ENCODE data around the gene CHRNA4.

The CHRNA4 gene

DNA sequence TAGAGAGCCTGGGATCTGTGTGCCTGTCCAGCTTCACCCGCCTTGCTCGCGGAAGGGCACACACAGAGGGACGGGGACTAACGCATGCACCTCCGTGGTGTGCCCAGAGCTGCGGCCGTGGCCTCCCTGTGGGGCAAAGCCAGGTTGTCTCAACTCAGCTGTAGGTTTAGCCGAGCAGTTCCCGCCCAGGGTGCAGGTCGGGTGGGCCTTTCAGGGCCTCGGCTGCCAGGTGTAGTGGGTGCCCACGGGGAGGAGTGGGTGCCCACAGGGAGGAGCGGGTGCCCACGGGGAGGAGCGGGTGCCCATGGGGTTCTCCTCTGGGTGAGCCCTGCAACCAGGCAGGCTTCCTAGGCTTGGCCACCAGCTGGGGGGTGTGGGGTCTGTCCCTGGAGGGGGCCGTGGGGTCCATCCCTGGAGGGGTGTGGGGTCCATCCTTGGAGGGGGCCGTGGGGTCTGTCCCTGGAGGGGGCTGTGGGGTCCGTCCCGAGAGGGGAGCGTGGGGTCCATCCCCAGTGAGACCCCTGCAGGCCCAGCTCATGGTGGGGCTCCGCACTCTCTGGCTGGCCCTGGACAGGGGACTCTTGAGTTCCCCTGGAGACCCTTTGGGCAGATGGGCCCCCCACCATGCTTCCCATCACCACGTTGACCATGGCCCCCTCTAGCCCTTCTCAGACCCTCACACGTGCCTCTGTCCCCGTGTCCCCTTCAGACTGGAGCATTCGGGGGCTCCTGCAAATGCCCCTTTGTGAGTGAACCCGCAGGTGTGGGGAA is 37.8 kb upstream of the CHRNA4 start:
- TF ChIP-seq, protein P1, sequence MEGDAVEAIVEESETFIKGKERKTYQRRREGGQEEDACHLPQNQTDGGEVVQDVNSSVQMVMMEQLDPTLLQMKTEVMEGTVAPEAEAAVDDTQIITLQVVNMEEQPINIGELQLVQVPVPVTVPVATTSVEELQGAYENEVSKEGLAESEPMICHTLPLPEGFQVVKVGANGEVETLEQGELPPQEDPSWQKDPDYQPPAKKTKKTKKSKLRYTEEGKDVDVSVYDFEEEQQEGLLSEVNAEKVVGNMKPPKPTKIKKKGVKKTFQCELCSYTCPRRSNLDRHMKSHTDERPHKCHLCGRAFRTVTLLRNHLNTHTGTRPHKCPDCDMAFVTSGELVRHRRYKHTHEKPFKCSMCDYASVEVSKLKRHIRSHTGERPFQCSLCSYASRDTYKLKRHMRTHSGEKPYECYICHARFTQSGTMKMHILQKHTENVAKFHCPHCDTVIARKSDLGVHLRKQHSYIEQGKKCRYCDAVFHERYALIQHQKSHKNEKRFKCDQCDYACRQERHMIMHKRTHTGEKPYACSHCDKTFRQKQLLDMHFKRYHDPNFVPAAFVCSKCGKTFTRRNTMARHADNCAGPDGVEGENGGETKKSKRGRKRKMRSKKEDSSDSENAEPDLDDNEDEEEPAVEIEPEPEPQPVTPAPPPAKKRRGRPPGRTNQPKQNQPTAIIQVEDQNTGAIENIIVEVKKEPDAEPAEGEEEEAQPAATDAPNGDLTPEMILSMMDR (IDR thresholded peaks at IDR 0.05; ENCODE audit: insufficient read depth, low read length, poor library complexity, severe bottlenecking), result no peak
- no peak for DNase-seq (ENCODE audit: extremely low read depth, insufficient read length)
- H3K27me3 ChIP-seq (replicated peaks; ENCODE audit: control insufficient read depth, insufficient read depth, low read length), result no peaks in the 10 kb centered on the region; the same call in 1 of the 2 replicates
- no peak overlapping the region for H3K4me3 ChIP-seq (replicated peaks; ENCODE audit: low read depth, low read length)
- no peaks in the 10 kb centered on the region for H3K36me3 ChIP-seq (ENCODE audit: control insufficient read depth, insufficient read depth, low read length)

DNA sequence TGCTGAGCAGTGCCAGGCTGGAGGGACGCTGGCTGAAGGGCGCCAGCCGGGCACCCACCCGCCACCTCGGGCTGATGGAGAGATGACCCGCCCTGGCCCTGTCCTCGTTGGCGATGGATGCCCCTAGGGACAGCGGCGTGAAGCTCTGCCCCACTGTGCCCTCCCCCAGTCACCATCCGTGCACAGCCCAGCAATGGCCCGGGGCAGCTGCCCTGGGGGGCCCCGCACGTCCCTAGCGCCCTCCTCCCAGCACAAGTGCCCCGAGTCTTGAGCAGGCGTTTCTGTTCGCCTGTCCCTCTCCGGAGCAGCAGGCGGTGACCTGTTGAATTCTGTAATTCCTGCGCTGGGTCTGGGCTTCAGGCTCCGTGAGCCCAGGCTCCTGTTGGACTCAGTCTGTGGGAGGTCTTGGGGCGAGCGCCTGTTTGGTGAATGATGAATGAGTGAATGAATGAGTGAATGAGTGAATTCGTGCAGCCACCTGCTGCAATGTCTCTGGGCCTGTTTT is 36.8 kb upstream of the CHRNA4 start:
- no peaks in the 10 kb centered on the region for H3K36me3 ChIP-seq (ENCODE audit: control insufficient read depth, insufficient read depth, low read length)
- TF ChIP-seq, protein P1 (IDR thresholded peaks at IDR 0.05; ENCODE audit: insufficient read depth, low read length, poor library complexity, severe bottlenecking), result no peak
- no peak overlapping the region for H3K4me3 ChIP-seq (replicated peaks; ENCODE audit: low read depth, low read length)
- no peaks in the 10 kb centered on the region; the same call in 1 of the 2 replicates for H3K27me3 ChIP-seq (replicated peaks; ENCODE audit: control insufficient read depth, insufficient read depth, low read length)
- no peak for DNase-seq (ENCODE audit: extremely low read depth, insufficient read length)

DNA sequence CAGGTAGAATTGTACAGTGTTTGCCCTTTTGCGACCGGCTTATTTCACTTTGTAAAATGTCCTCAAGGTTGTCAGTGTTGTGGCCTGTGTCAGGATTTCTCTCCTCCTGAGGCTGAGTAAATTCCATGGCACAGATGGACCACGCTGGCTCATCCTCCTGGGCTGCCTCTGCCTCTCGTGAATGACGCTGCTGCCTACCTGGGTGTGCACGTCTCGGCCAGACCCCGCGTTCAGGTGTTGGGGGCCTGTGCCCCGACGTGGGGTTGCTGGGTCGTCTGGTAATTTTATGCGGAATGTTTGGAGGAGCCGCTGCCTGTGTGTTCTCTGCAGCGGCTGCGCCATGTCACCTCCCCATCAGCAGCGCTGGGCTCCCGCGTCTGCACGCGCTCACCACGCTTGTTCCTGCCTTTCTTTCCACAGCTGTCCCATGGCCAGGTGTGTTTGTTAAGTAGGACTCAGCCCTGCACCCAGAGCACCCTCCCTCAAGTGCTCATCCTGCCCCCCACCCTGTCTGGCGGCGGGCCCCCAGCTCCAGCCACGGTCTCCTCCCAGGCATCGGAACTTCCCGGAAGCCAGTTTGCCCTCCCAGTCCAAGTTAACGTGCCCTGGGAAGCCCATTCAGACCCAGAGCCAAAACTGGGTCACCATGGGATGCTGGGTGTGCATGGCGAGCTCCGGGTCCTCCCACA is 36.1 kb upstream of the CHRNA4 start:
- DNase-seq (ENCODE audit: extremely low read depth, insufficient read length), result no peak
- TF ChIP-seq, protein P1 (IDR thresholded peaks at IDR 0.05; ENCODE audit: insufficient read depth, low read length, poor library complexity, severe bottlenecking), result no peak
- H3K27me3 ChIP-seq (replicated peaks; ENCODE audit: control insufficient read depth, insufficient read depth, low read length), result no peaks in the 10 kb centered on the region; the same call in 1 of the 2 replicates
- H3K36me3 ChIP-seq (ENCODE audit: control insufficient read depth, insufficient read depth, low read length), result no peaks in the 10 kb centered on the region
- H3K4me3 ChIP-seq (replicated peaks; ENCODE audit: low read depth, low read length), result no peak overlapping the region

DNA sequence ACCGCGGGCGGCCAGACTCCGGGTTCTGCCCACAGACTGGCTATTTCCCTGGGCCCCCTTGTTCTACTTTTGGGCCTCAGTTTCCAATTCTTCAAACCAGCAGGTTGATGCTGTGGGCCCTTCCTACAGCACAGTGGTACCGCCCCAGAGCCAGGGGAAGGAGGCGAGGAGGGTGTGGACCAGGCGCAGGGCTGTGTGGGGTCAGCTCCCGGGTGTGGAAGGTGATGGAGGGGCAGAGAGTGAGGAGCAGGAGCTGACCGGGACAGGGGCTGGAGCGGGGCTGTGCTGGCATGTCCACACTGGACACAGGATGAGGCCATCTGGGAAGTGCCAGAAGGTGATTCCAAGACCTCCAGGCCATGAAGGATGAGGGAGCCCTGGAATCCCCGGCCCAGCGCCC is 35.2 kb upstream of the CHRNA4 start:
- TF ChIP-seq, protein P1 (IDR thresholded peaks at IDR 0.05; ENCODE audit: insufficient read depth, low read length, poor library complexity, severe bottlenecking), result no peak
- Histone ChIP-seq H3K36me3 (ENCODE audit: control insufficient read depth, insufficient read depth, low read length) (no peaks in the 10 kb centered on the region), H3K4me3 (replicated peaks; ENCODE audit: low read depth, low read length) (no peak overlapping the region), H3K27me3 (replicated peaks; ENCODE audit: control insufficient read depth, insufficient read depth, low read length) (no peaks in the 10 kb centered on the region; the same call in 1 of the 2 replicates)
- no peak for DNase-seq (ENCODE audit: extremely low read depth, insufficient read length)

DNA sequence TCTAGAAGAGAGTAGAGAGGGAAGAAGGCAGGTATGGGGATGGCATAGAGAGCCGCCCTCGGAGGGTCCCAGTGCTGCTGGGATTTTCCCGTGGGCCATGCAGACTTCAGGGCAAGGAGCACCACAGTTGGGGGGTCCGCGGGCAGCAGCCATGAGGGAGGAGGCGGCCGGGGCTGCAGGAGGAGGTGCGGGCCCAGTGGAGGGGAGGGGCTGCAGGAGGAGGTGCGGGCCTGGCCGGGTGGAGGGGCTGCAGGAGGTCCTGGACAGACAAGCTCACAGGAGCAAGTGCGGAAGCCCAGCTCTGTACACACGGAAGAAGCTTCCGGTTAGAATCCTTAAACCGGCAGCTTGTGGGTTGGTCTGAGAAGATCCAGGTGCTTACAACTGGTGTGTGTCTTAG is 34.6 kb upstream of the CHRNA4 start:
- TF ChIP-seq, protein P1 (IDR thresholded peaks at IDR 0.05; ENCODE audit: insufficient read depth, low read length, poor library complexity, severe bottlenecking), result no peak
- H3K4me3 ChIP-seq (replicated peaks; ENCODE audit: low read depth, low read length), result no peak overlapping the region
- no peaks in the 10 kb centered on the region; the same call in 1 of the 2 replicates for H3K27me3 ChIP-seq (replicated peaks; ENCODE audit: control insufficient read depth, insufficient read depth, low read length)
- DNase-seq (ENCODE audit: extremely low read depth, insufficient read length), result no peak
- no peaks in the 10 kb centered on the region for H3K36me3 ChIP-seq (ENCODE audit: control insufficient read depth, insufficient read depth, low read length)
